HCEC 1CT (cell line): ENCODE data around the gene HCN3.
"Not testable (repeated sequence)": the region's sequence is repeated elsewhere in the genome, so short reads cannot be mapped to it uniquely, and the experiment has no call there.

Experiments
- DNase-seq: peaks from one replicate; pipeline ENCODE4 v3.0.0-alpha.2; 2017

The HCN3 gene

DNA sequence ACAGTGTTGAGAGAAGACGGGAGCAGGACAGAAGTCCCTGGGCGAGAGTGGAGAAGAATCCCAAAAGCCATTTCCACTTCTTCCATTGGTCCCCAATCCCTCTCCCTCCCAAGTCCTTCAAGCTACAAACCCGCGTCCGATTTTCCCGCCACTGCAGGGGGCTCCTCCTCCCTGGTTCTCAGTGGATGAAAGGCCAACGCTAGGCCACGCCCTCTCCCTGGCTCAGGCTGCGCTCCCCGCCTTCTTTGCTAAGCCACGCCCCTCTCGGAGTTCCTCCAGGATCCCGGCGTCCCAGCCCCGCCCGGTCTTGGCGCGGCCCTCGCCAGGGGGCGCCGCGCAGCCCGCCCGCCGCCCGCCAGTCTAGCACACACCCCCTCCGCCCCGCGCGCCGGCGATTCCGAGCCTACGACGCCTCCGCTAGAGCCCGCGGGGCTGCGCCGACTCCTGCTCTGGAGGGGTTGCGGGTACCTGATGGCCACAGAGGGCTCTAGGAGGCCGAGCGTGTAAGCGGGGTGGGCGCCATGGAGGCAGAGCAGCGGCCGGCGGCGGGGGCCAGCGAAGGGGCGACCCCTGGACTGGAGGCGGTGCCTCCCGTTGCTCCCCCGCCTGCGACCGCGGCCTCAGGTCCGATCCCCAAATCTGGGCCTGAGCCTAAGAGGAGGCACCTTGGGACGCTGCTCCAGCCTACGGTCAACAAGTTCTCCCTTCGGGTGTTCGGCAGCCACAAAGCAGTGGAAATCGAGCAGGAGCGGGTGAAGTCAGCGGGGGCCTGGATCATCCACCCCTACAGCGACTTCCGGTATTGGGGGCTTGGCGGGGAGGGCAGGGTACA lies at the start of gene HCN3:
Gene HCN3, plus strand, starts transcription at position 394 of the 832 bp plus-strand sequence. Its CDS starts 128 bp downstream, at position 522.
- peak; percentile 94 for DNase-seq

DNA sequence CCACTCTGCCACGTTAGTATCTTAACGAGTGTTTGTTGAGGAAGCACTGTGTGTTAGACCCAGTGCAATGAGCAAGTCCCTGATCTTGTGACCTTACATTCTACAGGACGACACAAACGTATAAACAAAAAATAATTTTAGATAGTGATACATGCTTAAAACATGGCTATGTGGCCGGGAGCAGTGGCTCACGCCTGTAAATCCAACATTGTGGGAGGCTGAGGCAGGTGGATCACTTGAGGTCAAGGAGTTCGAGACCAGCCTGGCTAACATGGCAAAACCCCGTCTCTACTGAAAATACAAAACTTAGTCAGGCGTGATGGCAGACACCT lies 49.2 kb upstream of the HCN3 start:
- no peak for DNase-seq

DNA sequence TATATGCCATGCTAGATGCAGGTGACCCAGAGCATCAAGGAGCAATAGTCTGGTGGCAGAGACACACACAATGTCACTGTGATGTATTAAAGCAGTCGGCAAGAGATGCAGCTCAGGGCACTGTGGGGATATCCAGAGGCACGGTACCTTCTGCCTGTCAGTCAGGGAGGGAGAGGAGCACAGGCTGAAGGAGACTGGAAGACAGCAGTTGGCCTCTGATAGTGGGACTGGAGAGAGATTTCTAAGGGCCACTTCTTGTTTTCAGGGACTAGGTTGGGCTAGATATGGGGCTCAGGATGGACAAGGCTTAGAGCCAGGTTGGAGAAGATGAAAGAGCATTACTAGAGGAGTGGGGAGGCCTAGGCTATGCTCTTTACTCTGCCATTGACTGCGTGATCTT lies 46.0 kb upstream of the HCN3 start:
- DNase-seq, result not testable (repeated sequence)

DNA sequence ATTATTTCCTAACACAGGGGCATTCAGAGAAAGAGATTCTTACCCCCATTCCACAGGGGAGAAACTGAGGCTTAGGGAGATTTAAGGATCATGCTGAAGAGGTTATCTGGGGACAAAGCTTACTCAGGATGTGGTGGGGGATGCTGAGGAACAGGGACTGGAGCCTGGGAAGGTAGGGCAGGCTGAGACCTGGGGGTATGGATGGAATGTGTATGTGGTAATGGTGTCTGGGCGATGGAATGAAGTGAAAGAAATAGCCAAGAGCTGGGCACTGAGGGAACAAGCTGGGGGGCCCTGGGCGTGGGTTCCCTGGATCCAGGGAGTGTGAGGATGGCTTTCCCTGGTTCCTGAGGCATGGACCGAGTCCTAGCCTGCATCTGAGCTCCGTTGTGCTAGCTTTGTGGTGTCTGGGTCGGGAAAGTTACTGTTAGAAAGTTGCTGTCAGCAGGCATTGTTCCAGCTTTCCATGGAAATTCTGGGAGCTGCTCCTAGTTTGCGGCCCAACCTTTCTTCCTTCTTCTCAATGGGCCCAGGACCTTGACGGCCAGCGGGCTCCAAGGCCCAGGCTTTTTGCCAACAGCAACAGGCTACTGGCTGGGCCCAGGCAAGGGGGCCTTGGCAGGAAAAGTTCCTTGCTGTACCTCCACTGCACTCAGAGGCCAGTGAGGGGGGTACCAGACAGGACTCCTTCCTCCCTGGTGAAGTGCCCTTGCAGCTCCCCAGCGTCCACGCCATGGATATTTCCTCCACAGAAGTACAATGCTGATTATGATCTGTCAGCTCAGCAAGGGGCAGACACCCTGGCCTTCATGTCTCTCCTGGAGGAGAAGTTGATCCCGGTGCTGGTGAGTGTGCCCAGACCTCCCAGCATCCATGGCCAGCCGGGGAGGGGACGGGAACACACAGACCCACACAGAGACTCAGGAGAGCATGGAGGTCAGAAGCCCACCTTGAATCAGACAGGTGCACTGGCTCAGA lies 45.0 kb upstream of the HCN3 start:
- DNase-seq, result not testable (repeated sequence)

DNA sequence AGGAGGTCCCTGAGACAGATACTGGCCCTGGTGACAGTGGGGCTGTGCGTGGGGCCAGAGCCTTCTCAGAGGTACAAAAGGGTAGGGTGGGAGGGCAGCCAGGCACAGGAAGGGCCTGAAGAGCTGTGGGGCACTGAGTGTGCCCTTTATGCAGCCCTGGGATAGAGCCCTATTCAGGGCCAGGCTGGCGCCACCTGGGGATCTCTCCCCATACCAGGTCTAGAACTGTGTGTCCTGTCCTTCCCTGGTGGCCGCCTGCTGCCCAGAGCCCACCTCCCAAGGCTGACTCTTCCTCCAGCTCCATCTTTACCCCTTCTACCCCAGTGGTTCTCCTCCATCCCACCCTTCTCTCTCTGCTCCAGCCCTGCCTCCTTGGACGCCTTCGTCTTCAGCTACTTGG lies 43.8 kb upstream of the HCN3 start:
- not testable (repeated sequence) for DNase-seq

DNA sequence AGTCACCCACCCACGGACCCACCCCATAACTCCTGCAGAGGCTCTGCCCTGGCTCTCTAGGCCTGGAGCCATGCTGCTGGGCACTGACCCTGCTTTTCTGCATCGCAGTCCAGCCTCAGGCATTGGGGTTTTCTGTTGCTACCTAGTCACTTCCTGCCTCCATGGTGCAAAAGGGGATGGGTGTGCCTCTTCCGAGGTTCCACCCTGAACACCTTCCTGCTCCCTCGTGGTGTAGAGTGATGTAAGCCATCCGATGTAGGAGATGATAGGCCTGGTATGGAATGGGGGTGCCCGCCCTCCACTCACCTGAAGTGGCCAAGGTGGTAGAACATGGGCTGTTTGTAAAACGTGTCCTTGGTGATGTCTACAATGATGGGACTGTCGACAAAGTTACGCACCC lies 41.9 kb upstream of the HCN3 start:
- not testable (repeated sequence) for DNase-seq

DNA sequence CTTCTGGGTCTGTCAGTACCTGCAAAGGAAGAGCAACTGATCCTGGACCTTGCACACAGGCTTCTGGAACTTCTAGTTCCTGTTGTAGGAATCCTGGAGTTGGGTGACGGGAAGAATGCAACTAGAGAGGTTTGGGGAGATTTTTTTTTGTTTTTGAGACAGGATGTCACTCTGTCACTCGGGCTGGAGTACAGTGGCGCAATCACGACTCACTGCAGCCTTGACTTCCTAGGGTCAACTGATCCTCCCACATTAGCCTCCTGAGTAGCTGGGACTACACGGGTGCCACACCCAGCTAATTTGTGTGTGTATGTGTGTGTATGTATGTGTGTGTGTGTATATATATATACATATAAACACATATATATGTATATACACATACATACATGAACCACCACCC lies 40.8 kb upstream of the HCN3 start:
- DNase-seq, result no peak

DNA sequence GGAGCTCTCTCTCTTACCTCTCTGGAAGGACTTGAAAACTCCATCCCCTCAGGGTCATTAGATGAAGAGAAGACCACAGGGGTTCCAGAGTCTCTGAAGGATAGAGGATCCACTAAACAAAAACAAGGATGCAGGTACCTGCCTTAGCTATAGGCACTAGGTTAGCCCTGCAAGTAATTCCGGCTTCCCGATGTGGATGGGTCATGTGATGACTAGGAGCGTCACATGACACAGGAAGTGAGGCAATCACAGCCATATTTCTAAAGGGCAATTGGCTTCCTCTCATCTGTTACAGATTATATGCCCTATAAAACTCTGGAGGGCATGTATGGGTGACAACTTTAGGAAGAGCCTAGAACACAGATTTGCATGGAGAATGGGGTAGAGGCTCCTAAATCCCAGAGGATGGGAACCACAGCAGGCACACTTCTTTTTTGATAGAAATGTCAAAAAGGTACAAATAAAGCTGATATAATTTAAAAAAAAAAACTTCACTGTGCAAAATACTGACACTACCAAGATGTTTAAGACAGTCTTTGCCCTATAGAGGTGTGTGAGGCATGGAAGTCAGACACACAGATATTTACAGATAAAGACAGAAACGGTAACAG lies 36.1 kb upstream of the HCN3 start:
- peak; percentile 80 for DNase-seq

DNA sequence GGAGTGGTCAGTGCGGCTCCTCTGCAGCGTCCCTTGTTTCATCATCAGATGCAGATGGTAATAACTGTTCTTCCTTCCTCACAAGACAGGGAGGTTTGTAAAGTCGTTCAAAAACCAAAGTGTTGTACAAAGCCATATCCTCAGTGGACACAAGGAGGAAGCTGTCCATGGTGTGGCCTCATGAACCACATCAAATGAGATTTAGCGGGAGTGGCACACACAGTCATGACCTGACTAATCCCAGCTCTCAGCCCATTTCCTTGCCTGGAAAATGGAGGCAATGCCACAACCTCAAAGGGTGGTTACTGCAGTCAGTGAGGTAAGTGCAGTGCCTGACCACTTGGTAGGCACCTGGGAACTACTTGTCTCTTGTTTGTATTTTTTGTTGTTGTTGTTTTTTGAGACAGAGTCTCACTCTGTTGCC lies 35.4 kb upstream of the HCN3 start:
- DNase-seq, result no peak

DNA sequence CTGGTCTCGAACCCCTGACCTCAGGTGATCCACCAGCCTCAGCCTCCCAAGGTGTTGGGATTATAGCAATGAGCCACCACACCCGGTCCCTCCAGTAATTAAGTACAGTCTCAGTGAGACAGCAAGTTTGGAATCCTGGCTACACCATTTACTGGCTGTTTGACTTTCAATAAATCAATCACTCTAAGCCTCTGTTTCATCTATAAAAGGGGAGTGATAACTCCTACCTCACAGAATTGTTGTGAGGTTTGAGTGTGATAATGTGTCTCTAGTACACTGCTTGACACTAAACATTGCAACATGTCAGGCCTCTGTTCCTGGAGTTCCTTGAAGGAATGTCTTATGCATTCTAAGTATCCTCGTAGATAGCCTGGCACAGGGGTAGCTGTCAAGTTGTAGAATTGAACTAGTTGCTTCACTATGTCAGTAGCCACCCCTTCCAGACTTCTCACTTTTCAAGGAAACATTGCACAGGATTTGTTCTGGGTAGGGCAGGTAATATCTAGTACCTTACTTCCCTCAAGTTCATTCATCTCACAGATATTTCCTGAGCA lies 34.4 kb upstream of the HCN3 start:
- DNase-seq, result no peak

DNA sequence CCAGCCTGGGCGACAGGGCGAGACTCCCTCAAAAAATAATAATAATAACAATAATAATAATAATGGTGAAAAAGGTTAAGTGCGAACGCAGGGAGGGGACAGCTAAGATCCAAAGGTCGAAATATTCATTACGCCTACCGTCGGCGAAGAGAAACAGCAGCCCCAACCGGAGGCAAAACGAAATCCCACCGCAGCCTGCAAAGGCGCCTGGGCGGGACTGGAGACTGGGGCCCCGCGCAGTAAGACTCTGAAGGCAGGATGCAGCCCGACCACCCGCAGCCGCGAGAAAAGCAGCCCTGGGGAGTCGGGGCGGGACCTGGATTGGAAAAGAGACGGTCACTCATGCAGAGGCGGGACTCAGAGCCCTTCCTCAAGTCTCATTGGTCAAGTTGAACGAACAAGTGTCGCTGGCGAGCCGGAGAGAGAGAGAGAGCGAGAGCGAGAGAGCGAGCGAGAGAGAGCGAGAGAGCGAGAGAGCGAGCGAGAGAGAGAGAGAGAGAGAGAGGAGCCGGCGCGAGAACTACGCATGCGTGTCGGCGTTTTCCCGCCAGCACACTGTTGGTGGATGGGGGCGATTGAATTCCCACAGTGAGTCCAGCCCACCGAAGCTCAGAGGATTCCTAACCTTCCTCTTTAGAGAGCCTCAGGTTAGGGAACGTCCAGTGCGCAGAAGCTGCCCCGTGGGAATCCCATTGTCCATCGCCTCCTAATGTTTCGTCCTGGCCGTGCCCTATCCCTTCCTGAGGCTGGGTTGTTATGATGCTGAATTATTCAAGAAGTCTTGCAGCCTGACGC lies 32.7 kb upstream of the HCN3 start:
- peak; percentile 99 for DNase-seq

DNA sequence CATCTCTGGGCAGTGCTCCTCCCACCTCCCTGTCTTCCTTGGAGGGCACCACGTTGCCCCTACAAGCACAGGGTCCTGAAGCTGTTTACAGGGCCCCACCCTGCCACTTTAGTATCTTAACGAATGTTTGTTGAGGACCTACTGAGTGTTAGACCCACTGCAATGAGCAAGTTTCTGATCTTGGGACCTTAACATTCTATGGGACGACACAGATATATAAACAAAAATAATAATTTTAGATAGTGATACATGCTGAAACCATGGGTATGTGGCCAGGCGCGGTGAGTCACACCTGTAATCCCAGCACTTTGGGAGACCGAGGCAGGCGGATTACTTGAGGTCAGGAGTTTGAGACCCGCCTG lies 32.1 kb upstream of the HCN3 start:
- no peak for DNase-seq

DNA sequence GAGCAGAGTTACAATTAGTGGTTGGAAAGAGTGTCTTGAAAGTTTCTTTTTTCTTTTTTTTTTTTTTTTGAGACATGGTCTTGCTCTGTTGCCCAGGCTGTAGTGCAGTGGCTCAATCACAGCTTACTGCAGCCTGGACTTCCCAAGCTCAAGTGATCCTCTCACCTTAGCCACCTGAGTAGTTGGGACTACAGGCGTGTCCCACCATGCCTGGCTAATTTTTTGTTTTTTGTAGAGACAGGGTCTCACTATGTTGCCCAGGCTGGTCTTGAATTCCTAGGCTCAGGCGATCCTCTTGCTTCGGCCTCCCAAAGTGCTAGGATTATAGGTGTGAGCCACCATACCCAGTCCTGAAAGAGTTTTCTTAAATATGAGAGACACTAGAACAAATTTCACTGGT lies 30.5 kb upstream of the HCN3 start:
- DNase-seq, result not testable (repeated sequence)

DNA sequence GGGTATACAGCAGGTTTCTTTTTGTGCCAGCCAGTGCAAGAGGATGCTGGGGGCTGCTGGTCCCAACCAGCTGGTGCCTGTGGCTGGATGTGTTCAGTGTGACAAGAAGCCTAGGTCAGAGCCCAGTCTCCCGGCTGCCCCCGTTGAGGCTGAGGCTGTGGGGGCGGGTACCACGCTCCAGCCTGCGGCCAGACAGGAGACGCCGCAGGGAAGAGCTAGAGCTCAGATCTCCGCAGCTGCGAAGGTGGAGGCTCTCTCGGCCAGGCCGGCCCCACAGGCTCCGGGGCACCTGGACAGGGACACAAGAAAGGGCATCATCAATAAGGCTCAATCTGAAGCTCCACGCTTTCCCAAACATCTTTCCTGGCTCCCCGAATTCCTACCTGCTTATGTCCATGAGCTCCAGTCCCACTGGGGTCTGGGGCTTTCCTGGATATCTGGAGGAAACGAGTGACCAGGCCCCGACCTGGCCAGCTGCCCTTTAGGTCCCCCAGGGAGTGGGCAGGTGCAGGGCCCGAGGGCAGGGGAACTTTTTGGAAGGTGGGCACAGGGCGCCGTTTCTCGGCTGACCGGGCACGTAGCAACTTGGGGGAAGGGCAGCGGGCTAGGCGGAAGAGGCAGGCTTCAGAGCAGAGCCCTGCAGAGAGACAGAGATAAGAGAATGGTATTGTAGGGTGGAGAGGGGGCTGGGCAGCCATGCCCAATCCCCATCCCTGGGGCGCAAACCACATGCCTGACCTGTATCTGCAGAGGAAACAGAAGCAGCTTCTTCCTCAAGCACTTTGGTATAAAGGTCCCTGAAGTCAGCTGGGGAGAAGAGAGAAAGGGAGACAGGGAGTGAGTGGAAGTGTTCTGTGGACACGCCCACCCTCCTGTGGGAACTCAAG lies 29.4 kb upstream of the HCN3 start:
- DNase-seq, result no peak

DNA sequence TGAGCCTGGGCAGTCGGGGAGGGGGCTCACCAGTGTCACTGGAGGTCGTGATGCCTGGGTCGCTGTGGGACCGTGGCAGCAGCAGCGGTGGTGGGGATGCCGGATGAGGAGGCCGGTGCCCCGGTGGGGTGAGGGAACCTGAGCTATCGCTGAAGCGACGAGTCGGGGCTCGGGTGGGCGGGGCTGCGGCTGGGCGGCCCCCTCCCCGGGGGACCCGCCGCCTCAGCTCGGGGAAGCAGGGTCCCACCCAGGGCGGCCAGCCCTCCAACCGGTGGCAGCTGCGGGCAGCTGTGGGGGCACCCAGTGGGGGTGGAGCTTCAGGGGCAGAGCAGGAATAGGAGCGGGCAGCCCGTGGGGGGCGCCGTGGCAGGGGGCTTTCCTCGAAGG lies 27.0 kb upstream of the HCN3 start:
- no peak for DNase-seq

DNA sequence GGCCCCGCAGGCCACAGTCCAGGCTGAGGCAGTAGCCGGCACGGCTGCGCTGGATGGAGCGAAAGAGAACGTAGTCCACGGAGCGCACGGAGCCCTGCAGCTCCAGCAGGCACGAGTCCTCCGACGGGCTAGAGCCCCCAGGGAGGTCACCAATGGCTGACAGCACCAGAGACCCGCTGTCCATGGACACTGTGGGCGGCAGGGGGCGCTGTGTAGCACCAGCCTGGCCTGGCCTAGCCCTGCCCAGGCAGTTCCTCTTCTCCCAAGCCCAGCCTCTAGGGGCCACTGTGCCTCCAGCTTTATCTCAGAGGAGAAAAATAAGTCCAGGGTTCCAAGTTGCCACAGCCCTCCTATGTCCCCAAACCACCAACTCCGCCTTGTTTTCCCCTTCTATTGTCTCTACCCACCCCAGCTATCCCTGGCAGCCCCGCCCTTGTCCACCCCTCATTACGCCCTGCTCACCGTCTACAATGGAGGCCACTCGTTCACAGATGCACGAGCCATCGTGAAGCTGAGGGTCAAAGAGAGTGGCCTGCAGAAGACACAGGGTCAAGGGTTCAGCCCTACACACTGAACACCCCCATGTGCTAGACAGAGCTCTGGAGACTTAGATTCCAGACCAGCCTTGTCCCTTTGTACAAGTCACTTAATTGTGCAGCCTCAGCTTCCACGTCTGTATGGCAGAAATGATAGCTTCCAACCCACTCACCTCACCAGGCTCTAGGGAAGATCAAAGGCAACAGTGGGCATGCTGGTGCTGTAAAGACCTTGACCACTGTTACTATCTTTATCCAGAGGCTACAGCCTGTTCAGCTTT lies 26.4 kb upstream of the HCN3 start:
- DNase-seq, result peak; percentile 85

DNA sequence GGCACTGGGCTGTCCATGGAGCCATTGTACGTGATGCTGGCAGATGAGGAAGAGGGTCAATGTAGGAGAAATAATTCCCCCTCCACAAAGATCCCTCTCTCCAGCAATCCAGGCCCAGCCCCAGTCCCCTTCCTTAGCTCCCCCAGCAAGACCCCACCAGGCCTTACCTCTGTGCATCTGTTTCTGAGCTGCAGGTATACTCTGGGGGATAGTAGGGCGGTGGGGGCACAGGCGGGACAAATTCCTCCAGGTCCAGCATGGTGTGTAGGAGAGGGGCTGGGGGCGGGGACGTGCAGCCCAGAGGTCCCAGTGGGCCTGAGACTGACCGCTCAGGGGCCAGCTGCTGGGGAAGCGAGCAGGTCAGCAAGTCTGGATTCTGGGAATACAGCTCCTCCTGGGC lies 25.7 kb upstream of the HCN3 start:
- DNase-seq, result no peak

DNA sequence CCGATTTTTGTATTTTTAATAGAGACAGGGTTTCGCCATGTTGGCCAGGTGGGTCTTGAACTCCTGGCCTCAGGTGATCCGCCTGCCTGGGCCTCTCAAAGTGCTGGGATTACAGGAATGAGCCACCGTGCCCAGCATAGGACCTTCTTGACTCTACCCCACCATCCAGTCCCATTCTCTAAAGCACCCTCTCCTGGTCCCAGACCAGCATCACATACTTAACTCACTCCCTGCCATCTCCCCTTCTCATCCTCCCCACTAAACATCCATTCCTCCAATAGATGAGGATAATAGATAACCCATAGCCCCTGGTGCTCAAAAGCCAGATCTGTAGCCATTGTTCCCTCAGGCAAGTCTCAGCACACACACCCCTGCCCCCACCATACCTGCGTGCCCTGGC lies 24.1 kb upstream of the HCN3 start:
- no peak for DNase-seq

DNA sequence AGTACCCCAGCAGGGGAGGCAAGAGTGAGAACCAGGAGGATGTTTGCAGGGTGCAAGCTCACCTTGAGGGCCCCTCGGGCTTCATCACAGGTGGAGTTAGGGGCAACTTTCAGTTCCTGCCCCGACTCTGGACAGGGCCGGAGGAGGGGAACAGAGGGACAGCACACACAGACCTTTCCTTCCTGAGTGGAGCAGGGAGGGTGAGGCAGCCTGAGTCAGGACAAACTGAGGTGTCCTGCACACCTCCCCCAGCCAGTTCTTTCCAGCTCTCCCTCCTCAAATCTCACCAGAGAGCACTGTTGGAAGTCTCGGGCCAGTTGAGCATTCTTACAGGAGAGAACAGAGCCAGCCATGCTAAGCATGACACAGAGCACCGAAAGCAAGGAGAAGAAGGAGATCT lies 23.5 kb upstream of the HCN3 start:
- no peak for DNase-seq

DNA sequence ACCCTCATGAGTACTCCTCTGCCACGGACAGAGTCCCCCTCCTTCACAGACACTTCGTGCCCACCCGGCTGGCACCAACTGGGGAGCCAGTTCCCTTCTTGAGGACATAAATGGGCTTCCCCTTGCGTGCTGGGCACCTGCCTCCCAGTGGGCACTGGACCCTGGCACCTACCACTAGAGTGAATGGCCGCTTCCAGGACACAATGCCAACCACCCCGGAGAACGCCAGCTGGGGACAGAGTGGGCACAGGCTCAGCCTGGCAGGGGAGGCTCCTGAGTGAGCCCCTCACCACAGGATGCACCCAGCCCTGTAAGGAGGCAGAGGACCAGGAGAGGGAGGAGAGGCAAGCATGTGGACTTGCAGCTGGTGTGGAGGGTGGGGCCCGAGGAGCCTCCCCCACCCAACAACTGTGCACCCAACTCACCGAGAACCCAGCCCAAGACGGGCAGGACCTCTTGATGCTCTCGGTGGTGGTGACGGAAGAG lies 23.0 kb upstream of the HCN3 start:
- no peak for DNase-seq
